Spleen (tissue), 11 donors: ENCODE data around the gene AGPAT3. TPM values are rescaled to one million over a fixed set of nuclear protein-coding genes. Genes with fewer than 3 reads are reported as not detected.

Experiments
- DNase-seq: peaks from one replicate; pipeline ENCODE4 v3.0.0-alpha.2; 2020
- H3K27ac ChIP-seq, 8 donors: fragments of 200-600 bp; sonication (generic) in 7 of 8; 1 replicate in 4 of 8; 2 replicates in 4 of 8; pipeline versions ENCODE4 v1.5.0 to v1.8.0; 2016 to 2021; ENCODE audit warnings: inconsistent platforms in 4 of 8, mild to moderate bottlenecking in 4 of 8, moderate library complexity in 1 of 8
- H3K27me3 ChIP-seq, 7 donors: fragments of 200-600 bp; sonication (generic) in 6 of 7; replicated peaks in 1 of 7; 1 replicate in 4 of 7; 2 replicates in 3 of 7; pipeline versions ENCODE4 v1.5.0 to v1.8.0; 2016 to 2021; ENCODE audit warnings: inconsistent platforms in 3 of 7, mild to moderate bottlenecking in 1 of 7
- H3K36me3 ChIP-seq, 6 donors: fragments of 200-600 bp; sonication (generic) in 5 of 6; 1 replicate in 4 of 6; 2 replicates in 2 of 6; pipeline versions ENCODE4 v1.5.0 to v1.8.0; 2016 to 2021; ENCODE audit warnings: inconsistent platforms in 2 of 6
- H3K4me1 ChIP-seq, 6 donors: fragments of 200-600 bp; sonication (generic) in 5 of 6; 1 replicate in 3 of 6; 2 replicates in 3 of 6; pipeline versions ENCODE4 v1.5.0 to v1.8.0; 2016 to 2021; ENCODE audit warnings: inconsistent platforms in 3 of 6
- H3K4me3 ChIP-seq, 8 donors: fragments of 200-600 bp; sonication (generic) in 7 of 8; 1 replicate in 4 of 8; 2 replicates in 4 of 8; pipeline versions ENCODE4 v1.5.0 to v1.8.0; 2016 to 2021; ENCODE audit warnings: inconsistent platforms in 4 of 8, mild to moderate bottlenecking in 4 of 8, moderate library complexity in 2 of 8
- H3K9me3 ChIP-seq, 8 donors: fragments of 200-600 bp; sonication (generic) in 7 of 8; 1 replicate in 4 of 8; 2 replicates in 4 of 8; pipeline versions ENCODE4 v1.5.0 to v1.8.0; 2016 to 2021; ENCODE audit warnings: inconsistent platforms in 4 of 8
- CTCF ChIP-seq, 11 experiments: fragments of 200-600 bp in 7 of 11; fragments of 450-650 bp in 4 of 11; sonication (generic) in 4 of 11; IDR thresholded peaks in 8 of 11; conservative IDR thresholded peaks in 3 of 11; 1 replicate in 7 of 11; 2 replicates in 4 of 11; pipeline versions ENCODE4 v1.4.0 to v1.8.0; 2016 to 2021; ENCODE audit warnings: antibody characterized with exemption in 11 of 11, inconsistent platforms in 4 of 11, mild to moderate bottlenecking in 1 of 11
- POLR2A ChIP-seq, 3 donors: fragments of 450-650 bp; IDR thresholded peaks; one replicate each; pipeline ENCODE4 v1.5.1; 2017; ENCODE audit warnings: antibody characterized with exemption in 3 of 3, mild to moderate bottlenecking in 1 of 3
- POLR2AphosphoS5 ChIP-seq, 3 donors: sonication (generic); formaldehyde crosslinking; IDR thresholded peaks; one replicate each; pipeline ENCODE4 v1.5.1; 2017; ENCODE audit warnings: antibody characterized with exemption in 3 of 3
- WGBS, 5 donors: extraction: QIAGEN DNeasy Blood & Tissue Kit in 3 of 5; methylation state at CpG; one replicate each; pipeline versions ENCODE4 v1.1.5 to v1.1.7; 2013 to 2018; 5-methylcytosine and 5-hydroxymethylcytosine counted together
- intact Hi-C: fragments of 100-400 bp; cut with DNase I; formaldehyde crosslinking; loops from one replicate; pipeline ENCODE4 v1.15.0; 2023; ENCODE audit warnings: low total_unique reads
- polyA plus RNA-seq, 3 donors: library from polyadenylated mRNA; stranded (reverse); fragments of 200-250 nt; gene quantifications; one replicate each; pipeline ENCODE4 v1.2.1, GENCODE V29; 2013
- small RNA-seq, 4 donors: library from RNA; depleted of rRNA; stranded (forward); fragments of <200 nt; gene quantifications; one replicate each; pipeline ENCODE3, GENCODE V24; 2016
- total RNA-seq, 7 donors: library from RNA; depleted of rRNA in 3 of 7; stranded (reverse); fragments of >200 nt in 3 of 7; fragmentation: NEBNext Ultra II Directional in 4 of 7; extraction: Animal tissue kit (Norgen Biotek cat#: 25700) in 4 of 7; gene quantifications; one replicate each; pipeline versions ENCODE4 v1.1.0 to v1.2.1, GENCODE V29; 2016 to 2021
- donor health status: healthy with polysubstance abuse.
- donor health status: DM: no; HTN: no; CAD: no; lungs with moderate emphysema.
- donor health status: DM: no; HTN: no; CAD: no.
- donor health status: Bipolar disorder and iron deficiency.
- donor health status: healthy.
- donor health status: DM: no; HTN: no; CAD: no.
- donor health status: DM: yes; HTN: yes; CAD: no.

AGPAT3 gene
- total and polyA plus RNA-seq, 10 donors: 6.9 to 92.0 (median 56.0) TPM

GRCh38 chr21:44029460-44030087, 164.6 kb downstream of the AGPAT3 start:
- no peak for TF ChIP-seq POLR2A (IDR thresholded peaks at IDR 0.05)
- no peak for TF ChIP-seq CTCF (IDR thresholded peaks at IDR 0.05 in 8 of 11, conservative IDR thresholded peaks at IDR 0.05 in 3 of 11)
- TF ChIP-seq POLR2AphosphoS5 (IDR thresholded peaks at IDR 0.05): no peak
- Histone ChIP-seq H3K27ac (no peak overlapping the region), H3K4me3 (no peak overlapping the region), H3K36me3 (peaks cover 0 to 42% (median 22%) of the 10 kb centered on the region in 6 donors), H3K27me3 (no peaks in the 10 kb centered on the region), H3K9me3 (no peaks in the 10 kb centered on the region), H3K4me1 (peaks cover 16 to 75% (median 42%) of the 10 kb centered on the region in 6 donors)
- WGBS, 5 donors: 90 to 99% (median 96%) methylated on average over 6 of the region's 6 CpGs
- intact Hi-C loops: no loop called here
- DNase-seq: no peak

- H3K36me3 ChIP-seq: peaks cover 2 to 91% (median 71%) of the 10 kb centered on the region in 6 donors
These were observed 170.2 kb downstream of the AGPAT3 start for GRCh38 chr21:44035244-44035643.

More at GRCh38 chr21:44035244-44035643, 170.2 kb downstream of the AGPAT3 start:
- Histone ChIP-seq H3K9me3 (no peaks in the 10 kb centered on the region), H3K27ac (no peak overlapping the region), H3K4me3 (no peak overlapping the region), H3K27me3 (no peaks in the 10 kb centered on the region), H3K4me1 (peaks cover 0 to 20% (median 7%) of the 10 kb centered on the region in 6 donors)
- WGBS, 5 donors: 94 to 96% (median 95%) methylated on average over 4 of the region's 4 CpGs
- TF ChIP-seq POLR2AphosphoS5 (IDR thresholded peaks at IDR 0.05) (no peak), CTCF (IDR thresholded peaks at IDR 0.05 in 8 of 11, conservative IDR thresholded peaks at IDR 0.05 in 3 of 11) (no peak), POLR2A (IDR thresholded peaks at IDR 0.05) (no peak)
- DNase-seq: no peak
- intact Hi-C loops: no loop called here

Small RNA genes within 50 kb of the gene (small RNA-seq; reads per million reads assigned to genes)
- gene RNU6-1150P (0 reads per million in 4 donors), gene RNU6-859P (0 reads per million in 4 donors)

Other genes starting within 250 kb of the AGPAT3 start
- gene HSF2BP, start 205.7 kb upstream of the AGPAT3 start, total RNA-seq: 1 to 10 TPM in 2 of 7 donors, under 1 TPM in 3, not detected in 2; 0.19 to 1.9 (median 0.58) TPM
- under 1 TPM; 0.13 to 0.35 (median 0.19) TPM for gene HSF2BP, start 205.7 kb upstream of the AGPAT3 start, polyA plus RNA-seq
- 10 to 100 TPM; 25.3 to 28.9 (median 25.7) TPM for gene RRP1B, start 205.7 kb upstream of the AGPAT3 start, total RNA-seq
- 10 to 100 TPM in 2 of 3 donors, 1 to 10 TPM in 1; 7.9 to 11.6 (median 10.1) TPM for gene RRP1B, start 205.7 kb upstream of the AGPAT3 start, polyA plus RNA-seq
- 10 to 100 TPM; 41.1 to 82.9 (median 58.7) TPM for gene PDXK, start 146.1 kb upstream of the AGPAT3 start, total RNA-seq
- gene PDXK, start 146.1 kb upstream of the AGPAT3 start, polyA plus RNA-seq: 10 to 100 TPM; 17.9 to 39.0 (median 24.7) TPM
- gene CSTB, start 88.9 kb upstream of the AGPAT3 start, total RNA-seq: 10 to 100 TPM; 10.5 to 36.6 (median 28.6) TPM
- 10 to 100 TPM; 39.6 to 93.8 (median 48.5) TPM for gene CSTB, start 88.9 kb upstream of the AGPAT3 start, polyA plus RNA-seq
- 10 to 100 TPM; 11.5 to 26.9 (median 20.5) TPM for gene RRP1, start 75.6 kb upstream of the AGPAT3 start, total RNA-seq
- 10 to 100 TPM; 12.6 to 18.8 (median 15.8) TPM for gene RRP1, start 75.6 kb upstream of the AGPAT3 start, polyA plus RNA-seq
- 10 to 100 TPM; 62.2 to 83.2 (median 67.1) TPM for gene TRAPPC10, start 147.1 kb downstream of the AGPAT3 start, total RNA-seq
- 10 to 100 TPM in 1 of 3 donors, 1 to 10 TPM in 2; 6.0 to 10.4 (median 6.3) TPM for gene TRAPPC10, start 147.1 kb downstream of the AGPAT3 start, polyA plus RNA-seq
- gene PWP2, start 242.2 kb downstream of the AGPAT3 start, total RNA-seq: 10 to 100 TPM in 4 of 7 donors, 1 to 10 TPM in 3; 6.1 to 13.4 (median 10.4) TPM
- 10 to 100 TPM in 2 of 3 donors, 1 to 10 TPM in 1; 4.8 to 17.4 (median 11.2) TPM for gene PWP2, start 242.2 kb downstream of the AGPAT3 start, polyA plus RNA-seq